KG1 (cell line): ENCODE results near the gene SH2D7.

Experiments used
- DNase-seq: peaks from one replicate; lab custom pipeline; 2025; lab: John Stamatoyannopoulos, UW

SH2D7 gene

GRCh38 chr15:78079298-78080087 lies 12.9 kb upstream of the SH2D7 start:
- no peak for DNase-seq

- DNase-seq, result no peak
Measured at GRCh38 chr15:78080088-78080460, 12.3 kb upstream of the SH2D7 start.

GRCh38 chr15:78082106-78082742 lies 10.1 kb upstream of the SH2D7 start:
- DNase-seq, result no peak

- DNase-seq, result no peak
Measured at GRCh38 chr15:78082743-78083110, 9.6 kb upstream of the SH2D7 start.

GRCh38 chr15:78083186-78083585 lies 9.2 kb upstream of the SH2D7 start:
- DNase-seq, result no peak

GRCh38 chr15:78083687-78084448 lies 8.5 kb upstream of the SH2D7 start:
- DNase-seq, result no peak

GRCh38 chr15:78084449-78084750 lies 8.0 kb upstream of the SH2D7 start:
- DNase-seq, result no peak

GRCh38 chr15:78085928-78086327 lies 6.4 kb upstream of the SH2D7 start:
- DNase-seq, result no peak

GRCh38 chr15:78087951-78088772 lies 4.2 kb upstream of the SH2D7 start:
- DNase-seq, result no peak

GRCh38 chr15:78088773-78089080 lies 3.6 kb upstream of the SH2D7 start:
- DNase-seq, result no peak

GRCh38 chr15:78090422-78091063 lies 1.8 kb upstream of the SH2D7 start:
- DNase-seq, result no peak

GRCh38 chr15:78093242-78094020 lies 1.1 kb downstream of the SH2D7 start:
- no peak for DNase-seq

GRCh38 chr15:78097667-78098066 lies 5.3 kb downstream of the SH2D7 start:
- no peak for DNase-seq

GRCh38 chr15:78098131-78098755 lies 5.9 kb downstream of the SH2D7 start:
- DNase-seq, result no peak

GRCh38 chr15:78100886-78101285 lies 8.5 kb downstream of the SH2D7 start:
- DNase-seq, result no peak

- DNase-seq, result no peak
Measured at GRCh38 chr15:78101423-78102105, 9.2 kb downstream of the SH2D7 start.

- no peak for DNase-seq
Measured at GRCh38 chr15:78102211-78102610, 9.8 kb downstream of the SH2D7 start.

- DNase-seq, result no peak
Measured at GRCh38 chr15:78102741-78103140, 10.4 kb downstream of the SH2D7 start.

GRCh38 chr15:78103406-78104118 lies 11.2 kb downstream of the SH2D7 start:
- DNase-seq, result peak; percentile 36

GRCh38 chr15:78104119-78104479 lies 11.7 kb downstream of the SH2D7 start:
- no peak for DNase-seq
